ENCODE data around the gene ATOH8.

The ATOH8 gene

DNA sequence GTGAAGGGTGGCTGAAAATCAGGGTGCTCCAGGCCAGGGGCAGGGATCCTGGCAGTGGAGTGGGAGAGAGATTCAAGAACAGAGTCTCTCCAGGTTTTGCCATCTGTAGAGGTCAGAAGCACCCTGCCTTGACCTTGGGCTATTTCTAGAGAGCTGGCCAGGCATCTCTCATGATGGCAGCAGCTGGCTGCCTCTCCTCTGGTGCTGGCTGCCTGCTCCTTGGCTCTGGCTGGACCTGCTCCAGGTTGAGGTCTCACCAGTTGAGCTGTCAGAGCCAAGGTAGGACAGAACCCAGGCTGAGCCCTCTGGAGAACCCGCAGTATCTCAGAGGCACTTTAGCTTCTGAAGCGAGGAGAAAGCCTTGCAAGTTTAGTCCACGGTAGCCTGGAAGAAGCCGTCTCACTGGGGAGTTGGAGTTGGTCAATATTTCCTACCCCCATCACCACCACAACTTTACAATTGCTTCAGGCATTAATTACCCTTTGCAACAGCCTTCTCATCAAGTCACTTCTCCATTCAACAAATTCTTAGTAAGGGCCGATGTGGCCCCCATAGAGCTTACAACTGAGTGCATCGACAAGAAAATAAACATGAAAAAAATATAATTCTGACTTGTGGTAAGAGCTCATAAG lies 34.1 kb upstream of the ATOH8 start:
- DNase-seq, result no peak

DNA sequence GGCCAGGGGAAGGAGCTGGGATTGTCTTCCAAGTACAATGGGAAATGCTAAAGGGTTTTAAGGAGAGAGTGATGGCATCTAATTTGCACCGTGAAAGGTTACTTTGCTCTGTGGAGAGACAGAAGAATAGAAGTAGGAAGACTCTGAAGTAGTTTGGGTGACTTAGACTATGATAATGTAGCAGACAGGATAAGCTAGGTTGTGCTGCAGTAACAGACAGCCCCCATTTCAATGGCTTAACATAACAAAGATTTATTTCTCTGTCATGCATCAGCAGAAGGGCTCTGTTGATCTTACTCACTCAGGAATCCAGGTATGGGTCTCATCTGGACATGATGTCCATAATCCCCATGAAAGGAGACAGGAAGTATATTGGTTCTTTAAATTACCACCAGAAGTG lies 33.3 kb upstream of the ATOH8 start:
- DNase-seq, result no peak

DNA sequence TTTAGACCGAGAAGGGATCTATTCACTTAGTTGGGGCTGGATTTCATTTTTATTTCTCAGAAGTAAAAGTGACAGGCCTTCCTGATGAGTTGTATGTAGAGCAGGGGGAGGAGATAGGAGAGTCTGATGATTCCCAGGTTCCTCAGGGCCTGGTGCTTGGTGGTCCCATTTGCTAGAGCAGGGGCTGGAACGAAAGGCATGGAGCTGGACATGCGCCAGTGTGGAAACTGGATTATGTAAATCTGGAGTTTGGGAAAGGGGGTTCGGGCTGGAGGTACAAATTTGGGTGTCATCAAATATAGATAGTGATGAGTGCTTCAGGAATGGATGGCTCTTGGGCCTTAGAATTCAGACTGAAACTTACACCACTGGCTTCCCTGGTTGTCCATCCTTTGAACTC lies 32.1 kb upstream of the ATOH8 start:
- no peak for DNase-seq

DNA sequence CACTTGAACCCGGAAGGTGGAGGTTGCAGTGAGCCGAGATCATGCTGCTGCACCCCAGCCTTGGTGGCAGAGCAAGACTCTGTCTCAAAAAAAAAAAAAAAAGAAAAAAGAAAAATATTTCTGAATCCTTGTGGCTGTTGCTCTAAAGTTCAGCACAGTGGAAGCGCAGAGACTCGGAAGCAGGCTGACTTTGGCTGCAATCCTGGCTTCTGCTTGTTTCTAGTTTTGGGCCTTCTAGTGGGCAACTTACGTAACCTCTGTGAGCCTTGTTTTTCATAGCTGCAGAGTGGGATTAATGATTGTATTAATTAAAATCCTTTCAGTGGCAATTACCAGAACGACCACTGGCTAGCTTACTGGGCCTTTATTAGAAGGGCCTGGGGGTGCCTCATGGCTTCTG lies 31.3 kb upstream of the ATOH8 start:
- no peak for DNase-seq

DNA sequence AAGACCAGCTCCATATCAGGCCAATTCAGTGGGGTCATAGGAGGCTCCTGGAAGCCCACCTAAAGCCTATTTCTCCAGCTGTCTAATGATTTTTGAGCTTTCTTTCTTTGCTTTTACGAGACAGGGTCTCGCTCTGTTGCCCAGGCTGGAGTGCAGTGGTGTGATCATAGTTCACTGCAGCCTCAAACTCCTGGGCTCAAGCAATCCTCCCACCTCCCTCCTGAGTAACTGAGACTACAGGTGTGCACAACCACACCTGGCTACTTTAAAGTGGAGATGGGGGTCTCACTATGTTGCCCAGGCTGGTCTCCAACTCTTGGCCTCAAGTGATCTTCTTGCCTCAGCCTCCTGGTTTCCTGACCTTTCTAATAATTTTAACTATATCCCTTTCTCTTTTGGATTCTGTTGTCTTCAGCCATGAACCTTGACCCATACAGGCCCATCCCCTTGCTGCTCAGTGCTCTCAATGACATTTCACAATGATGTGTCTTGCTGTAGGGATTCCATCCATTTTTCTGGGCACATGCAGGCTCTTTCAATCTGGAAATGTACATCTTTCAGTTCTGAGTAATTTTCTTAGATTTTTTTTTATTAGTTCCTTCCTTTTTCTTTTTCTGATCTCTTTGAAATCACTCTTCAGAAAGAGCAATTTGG lies 30.0 kb upstream of the ATOH8 start:
- no peak for DNase-seq

DNA sequence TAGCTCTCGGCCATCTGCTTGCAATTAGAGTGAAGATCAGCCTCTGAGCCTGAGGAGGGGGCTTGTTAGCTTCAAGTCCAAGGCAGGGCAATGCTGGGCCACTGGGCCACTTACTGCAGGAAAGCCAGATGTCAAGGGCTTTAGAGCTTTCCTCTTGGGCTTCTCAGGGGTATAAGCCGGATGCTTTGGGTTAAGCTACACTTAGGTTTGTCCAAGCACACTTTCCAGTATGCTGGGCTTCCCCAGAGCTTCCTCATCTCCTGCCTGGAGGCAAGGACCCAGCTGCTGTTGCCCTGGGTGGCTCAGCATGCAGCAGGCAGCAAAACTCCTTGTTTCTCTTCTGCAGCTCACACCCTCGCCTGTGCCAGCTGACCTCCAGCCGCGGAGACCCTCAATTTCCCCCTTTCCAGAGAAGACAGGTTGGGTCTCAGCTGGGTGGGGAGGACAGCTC lies 29.0 kb upstream of the ATOH8 start:
- DNase-seq, result no peak

DNA sequence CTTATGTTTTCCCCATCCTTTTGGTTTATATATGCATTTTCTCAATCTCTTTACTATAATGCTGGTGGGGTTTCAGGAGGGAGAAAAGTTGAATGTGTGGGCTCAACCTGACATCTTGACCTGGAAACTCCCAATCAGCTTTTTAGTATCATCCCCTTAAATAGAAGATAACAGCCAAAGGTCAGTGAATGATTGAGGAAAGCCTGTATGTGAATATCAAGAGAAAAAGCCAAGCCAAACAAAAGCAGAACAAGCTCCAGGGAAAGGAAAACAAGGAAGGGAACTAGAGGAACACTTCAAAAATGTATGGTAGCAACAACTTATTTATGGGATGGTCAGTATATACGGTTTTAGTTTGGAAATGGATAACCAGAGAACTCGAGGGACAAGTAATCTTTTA lies 28.3 kb upstream of the ATOH8 start:
- no peak for DNase-seq

DNA sequence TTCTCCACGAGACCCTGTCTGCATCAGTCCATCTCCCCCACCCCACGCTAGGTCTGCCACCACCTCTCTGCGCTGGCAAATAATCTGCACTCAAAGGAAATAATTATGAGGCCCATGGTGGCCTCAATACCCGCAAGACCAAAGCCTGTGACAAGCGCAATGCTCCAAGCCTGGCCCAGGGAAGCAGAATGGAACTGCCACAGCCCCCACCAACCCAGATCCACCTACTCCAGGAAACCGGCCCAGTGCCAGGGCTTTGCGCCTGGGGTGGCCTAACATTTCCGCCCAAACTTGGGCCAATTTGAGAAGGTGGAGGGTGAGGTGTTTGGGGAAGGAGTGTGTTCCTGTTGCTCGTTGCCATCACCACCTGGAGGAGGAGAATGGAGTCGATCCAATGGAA lies 26.0 kb upstream of the ATOH8 start:
- DNase-seq, result no peak

DNA sequence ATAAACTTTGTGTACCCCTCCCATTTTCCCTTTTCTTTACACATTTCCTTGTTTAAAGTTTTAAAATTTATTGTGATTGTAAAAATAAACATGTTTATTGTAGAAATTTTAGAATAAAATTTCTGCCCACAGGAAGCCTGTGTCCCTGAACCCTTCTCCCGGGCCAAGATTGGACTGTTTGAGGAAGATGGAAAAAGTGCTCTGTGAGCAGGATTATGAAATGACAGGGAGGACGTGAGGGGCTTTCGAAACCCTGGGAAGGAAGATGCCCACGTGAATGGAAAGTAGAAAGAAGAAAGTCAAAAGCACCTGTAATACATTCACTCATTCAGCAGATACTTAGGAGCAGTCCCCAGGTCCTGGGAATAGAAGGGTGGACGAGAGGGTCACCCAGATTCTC lies 25.4 kb upstream of the ATOH8 start:
- DNase-seq, result no peak

DNA sequence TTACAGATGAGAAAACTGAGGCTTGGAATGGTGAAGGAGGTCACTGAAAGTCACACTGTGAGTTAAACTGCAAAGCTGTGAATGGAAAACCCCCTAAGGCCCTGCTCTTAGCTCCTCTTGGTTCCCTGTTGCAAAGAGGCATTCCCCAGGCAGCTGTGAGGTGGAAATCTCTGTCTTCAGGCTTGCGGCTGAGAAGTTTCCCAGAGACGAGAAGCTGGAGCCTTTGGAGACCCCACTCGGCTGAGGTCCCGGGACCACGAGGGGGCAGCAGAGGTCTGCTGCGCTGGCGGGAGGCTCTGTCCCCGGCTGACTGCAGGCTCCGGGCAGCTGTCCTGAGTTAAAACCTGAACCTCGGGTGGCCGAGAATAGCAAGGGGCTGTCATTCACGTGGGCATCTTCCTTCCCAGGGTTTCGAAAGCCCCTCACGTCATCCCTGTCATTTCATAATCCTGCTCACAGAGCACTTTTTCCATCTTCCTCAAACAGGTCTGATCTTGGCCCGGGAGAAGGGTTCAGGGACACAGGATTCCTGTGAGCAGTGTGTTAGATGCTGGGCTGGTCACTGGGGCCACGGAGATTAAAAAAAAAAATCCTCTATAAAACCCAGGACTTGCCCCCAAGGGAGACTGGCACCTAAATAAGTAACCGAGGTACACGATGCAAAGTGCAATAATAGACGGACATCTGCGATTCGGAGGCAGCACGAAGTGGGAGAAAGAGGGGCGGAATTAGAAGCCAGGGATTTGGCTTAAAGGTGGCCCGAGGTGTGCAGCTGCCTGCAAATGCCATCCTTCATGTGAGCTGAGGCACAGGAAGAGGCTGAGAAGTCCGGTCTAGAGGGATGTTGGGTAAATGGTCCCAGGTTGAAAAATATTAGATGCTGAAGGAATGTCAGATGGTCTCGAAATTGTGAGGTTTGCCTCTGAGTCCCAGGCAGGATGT lies 24.6 kb upstream of the ATOH8 start:
- peak; percentile 55 for DNase-seq

DNA sequence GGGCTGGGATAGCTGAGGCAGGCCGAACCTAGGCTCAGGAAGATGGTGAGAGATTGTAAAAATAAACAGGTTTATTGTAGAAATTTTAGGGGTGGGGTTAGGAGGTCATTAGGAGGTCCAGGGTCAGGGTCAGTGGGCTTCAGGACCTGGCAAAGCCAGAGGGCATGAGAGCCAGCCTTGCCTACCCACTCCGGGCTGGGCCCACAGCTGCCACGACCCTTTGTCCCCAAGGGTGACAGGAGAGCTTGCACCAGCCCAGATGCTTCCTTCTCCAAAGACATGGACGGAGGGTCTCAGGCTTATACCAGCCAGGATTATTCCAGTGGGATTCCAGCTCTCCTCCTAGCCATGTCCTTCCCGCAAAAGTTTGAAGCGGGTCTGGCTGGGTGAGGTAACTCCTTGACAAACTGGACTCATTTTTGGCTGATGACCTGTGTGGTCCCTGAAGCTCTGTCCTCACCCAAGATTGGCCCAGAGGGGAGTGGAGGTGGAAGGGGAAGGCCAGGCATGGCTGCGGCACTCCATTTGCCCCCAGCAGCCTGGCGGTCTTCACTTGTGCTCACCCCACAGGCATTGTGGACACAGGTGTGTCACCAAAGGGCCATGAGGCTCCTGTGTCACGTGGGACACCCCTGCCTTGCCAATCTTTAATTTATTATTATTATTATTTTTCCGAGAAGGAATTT lies 23.8 kb upstream of the ATOH8 start:
- DNase-seq, result no peak

DNA sequence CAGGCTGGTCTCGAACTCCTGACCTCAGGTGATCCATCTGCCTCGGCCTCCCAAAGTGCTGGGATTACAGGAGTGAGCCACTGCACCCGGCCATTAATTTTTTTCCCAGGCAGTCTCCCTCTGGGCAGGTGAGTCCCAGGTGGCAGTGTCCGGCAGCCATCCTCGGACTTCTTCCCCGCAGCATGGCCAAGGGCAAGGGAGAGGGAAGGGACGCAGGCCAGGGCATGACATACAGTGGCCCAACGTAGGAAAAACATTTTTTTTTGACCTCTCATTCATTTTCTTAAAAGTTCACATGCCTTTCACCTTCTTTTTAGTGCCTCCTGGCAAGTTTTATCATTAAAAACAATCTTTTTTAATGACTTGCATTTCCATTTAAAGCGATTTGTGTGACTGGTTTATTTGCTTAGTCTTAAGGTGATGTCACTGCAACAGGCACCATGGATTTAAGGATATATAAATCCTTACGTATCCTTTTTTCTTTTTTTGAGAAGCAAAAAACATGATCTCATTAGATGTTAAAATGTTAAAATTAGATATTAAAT lies 23.0 kb upstream of the ATOH8 start:
- no peak for DNase-seq

DNA sequence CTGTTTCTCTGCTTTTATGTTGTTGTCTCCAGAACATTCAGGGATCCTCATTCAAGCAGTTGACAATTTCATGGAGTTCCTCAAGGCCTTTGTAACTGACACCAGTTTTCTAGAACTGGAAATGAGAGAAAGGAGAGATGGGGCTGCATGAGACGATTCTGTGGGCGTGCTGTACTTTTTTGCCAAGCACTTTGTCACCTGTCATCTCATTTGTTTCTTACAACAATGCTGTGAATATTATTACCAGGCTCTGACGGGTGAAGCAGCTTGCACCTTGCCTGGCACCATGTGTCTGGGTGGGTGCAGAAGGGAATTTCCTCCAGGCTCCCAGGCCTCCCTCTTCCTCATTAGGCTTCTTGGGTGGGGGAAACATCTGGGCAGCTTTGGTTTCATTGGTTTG lies 22.2 kb upstream of the ATOH8 start:
- DNase-seq, result no peak

DNA sequence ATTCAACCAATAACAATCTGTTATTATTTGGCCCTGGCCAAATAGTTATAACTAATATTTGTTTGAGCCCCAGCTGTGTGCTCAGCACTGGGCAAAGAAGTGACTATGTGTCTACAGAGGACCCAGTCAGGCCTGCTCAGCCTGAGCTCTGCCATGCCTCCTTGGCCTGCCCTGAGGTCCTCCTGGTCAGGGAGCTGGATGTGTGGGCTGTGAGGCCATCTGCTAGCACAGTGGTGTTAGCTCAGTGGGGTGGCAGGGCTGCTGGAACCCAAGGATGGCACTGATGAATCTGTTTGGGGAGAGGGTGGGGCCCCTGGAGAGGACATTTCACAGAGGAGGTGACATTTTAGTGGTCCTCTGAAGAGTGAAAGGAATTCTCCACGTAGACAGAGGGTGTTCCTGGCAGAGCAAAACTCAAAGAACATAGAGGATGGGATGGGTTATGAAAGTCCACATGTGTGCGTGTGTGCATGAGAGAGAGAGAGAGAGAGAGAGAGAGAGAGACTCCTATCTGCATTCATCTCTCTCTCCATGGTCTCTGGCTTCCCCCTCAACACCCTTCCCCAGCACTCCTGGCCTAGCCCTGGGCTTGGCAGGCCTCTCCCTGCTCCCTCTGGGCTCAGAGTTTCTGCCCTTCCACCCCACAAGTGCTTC lies 21.2 kb upstream of the ATOH8 start:
- DNase-seq, result no peak

DNA sequence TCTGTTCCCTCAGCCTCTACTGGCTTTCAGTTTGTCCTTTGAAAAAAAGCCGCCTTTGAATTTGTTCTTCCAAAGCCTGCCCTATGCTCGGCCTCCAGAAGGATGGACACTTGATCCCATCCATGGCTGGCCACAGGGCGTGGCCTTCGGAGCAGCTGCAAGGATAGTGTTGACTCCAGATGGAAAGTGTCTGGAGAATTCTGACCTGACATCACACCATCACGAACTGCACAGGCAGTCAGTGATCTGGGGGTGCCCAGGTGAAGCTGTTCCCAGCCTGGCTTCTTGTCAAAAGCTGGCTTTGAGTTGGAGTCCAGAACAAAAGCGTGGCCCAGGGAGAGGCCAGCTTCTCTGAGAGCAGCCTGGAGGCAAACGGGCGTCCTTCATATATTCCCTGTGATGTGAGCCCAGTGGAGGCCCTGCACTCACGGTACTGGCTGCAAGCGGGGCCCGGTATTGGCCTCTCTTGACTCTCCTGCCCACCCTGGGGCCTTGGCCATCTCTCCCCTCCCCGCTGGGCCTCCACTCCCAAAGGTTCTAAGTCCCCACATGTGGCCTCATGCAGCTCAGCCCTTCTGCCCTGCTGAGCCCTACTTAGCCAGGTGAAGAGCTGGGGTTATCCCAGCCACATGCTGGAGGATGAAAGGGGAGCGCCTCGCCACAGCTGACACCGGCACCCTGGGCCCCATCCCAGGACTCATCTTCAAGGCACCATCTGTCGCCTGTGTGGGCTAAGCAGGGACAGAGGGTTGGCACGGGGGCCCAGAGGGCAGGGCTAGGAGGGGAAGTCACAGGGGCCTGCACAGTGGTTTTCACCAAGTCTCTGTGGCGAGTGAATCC lies 20.4 kb upstream of the ATOH8 start:
- DNase-seq, result no peak

DNA sequence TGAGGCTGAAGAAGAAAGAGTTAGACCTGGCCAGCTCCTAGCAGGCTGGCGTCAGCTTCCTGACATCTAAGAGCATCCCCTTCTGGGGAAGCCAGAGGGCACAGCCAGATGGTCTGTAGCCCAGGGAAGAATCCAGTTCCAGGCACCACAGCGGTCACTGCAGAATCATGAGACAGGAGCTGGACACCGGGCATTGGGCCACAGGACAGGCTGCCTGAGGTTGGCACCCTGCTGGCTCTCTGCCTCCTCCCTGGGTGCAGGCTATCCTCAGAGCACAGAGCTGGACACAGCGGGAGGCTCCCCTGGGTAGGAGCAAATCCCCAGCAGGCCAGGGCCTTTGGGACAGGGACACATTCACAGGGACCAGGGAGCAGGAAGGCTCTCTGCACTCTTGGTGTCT lies 19.8 kb upstream of the ATOH8 start:
- DNase-seq, result no peak

DNA sequence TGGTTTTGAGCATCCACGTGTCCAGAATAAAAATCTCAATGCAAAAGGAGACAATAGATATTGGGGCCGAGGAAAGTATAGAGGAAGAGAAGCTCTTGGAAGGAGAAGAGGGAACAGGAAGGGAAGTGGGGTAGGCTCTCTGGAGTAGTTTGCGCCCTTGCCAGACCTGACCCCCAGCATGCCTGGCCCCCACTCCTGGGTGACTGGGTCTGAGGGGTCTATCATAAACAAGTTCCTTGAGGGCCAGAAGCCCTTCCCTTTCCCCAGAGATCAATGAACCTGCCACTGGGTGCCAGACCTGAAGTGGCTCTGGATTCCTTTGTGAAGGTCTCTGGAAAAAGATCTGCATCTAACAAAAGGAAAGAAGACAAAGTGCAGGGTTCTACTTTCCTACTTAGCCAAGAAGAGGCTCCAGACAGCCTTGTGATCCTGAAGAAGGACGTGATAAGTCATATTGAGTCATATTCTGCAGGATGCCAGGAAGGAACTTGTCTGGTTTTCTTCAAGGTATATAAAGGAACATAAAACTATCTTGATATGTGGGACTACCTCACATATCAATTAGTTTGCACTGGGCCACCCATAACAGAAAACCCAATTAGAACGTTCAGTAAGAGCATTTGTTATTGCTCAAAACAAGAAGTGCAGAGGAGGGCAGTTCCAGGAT lies 18.7 kb upstream of the ATOH8 start:
- no peak for DNase-seq

DNA sequence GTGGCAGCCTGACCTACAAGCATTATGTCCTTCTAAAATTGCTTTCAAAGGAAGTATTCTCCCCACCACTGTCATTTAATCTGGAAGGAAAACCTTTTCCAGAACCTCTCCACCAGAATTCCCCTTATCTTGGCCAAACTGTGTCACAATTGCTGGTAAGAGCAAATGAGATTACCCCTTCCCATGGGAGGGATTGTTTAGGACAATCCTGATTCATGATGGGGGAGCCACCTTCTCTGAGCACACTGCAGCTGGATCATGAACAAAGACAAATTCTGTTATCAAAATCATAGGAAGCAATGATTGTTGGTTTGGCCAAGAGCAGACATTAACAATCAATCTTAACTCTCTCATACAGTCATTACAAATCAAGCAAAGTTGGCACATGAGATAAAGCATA lies 18.1 kb upstream of the ATOH8 start:
- DNase-seq, result no peak

DNA sequence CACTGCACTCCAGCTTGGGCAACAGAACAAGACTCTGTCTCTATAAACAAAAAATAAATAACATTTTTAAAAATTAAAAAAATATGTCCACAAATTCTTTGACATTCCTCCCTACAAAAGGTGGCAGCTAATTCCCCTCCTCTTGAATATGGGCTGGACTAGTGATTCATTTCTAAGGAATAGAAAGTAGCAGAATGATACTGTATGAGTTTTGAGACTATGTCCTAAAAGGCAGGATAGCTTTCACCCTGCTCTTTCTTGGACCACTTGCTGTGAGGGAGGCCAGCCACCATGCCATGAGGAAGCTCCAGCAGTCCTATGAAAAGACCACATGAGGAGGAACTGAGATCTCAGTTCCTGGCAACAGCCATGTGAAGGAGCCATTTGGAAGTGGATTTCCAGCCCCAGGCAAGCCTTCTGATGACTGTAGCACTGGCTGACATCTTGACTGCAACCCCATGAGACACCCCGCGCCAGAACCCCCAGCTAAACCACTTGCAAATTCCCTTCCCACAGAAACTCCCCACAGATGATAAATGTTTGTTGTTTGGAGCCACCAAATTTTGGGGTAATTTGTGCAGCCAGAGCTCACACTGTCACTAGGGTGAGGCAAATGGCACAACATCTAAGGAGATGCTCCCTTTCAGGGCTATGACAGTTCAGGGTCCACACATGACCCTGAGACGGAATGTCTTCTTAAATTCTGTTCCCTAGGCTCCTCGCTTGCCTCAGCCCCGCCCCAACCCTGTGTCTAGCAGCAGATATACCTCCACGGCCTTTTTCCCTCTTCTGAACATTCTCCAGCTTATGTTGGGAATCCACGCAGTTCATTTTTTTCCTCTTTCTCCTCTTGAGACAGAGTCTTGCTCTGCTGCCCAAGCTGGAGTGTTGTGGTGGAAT lies 17.1 kb upstream of the ATOH8 start:
- DNase-seq, result no peak

DNA sequence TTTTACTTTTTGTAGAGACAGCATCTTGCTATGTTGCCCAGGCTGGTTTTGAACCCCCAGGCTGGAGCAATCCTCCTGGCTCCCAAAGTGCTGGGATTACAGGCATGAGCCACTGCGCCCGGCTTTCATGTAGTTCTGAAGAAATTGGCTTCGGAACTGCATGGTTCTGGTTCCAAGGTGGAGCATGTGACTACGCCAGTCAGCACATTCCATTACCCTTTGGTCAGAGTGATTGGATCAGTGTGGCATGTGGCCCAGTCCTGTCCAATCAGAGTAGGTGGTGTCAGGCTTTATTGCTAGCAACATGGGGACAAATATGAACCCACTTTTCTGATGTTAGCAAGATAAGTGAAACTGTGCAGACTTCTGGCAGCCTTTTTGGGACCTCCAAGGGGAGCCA lies 16.3 kb upstream of the ATOH8 start:
- no peak for DNase-seq
